Ovary (tissue), 9 donors: ENCODE results near the gene ACTL10. TPM values are rescaled to one million over a fixed set of nuclear protein-coding genes. Genes with fewer than 3 reads are reported as not detected.

ENCODE experiments used
- DNase-seq, 5 donors: peaks; one replicate each; pipeline ENCODE4 v3.0.0-alpha.2; 2019 to 2020
- H3K27ac ChIP-seq, 2 donors: fragments of 200-600 bp; one replicate each; pipeline versions ENCODE4 v1.5.1 to v1.8.0; 2019 to 2022
- H3K27me3 ChIP-seq: fragments of 200-600 bp; one replicate; pipeline ENCODE4 v1.8.0; 2022
- H3K36me3 ChIP-seq: fragments of 200-600 bp; sonication (generic); one replicate; pipeline ENCODE4 v1.5.1; 2019
- H3K4me1 ChIP-seq: one replicate; pipeline ENCODE4 v1.8.1; 2013; ENCODE audit warnings: mild to moderate bottlenecking, moderate library complexity; ENCODE audit not compliant: insufficient read depth
- H3K4me3 ChIP-seq: fragments of 200-600 bp; sonication (generic); one replicate; pipeline ENCODE4 v1.5.1; 2017
- H3K9me3 ChIP-seq, 2 donors: fragments of 200-600 bp in 1 of 2; sonication (generic) in 1 of 2; one replicate each; pipeline versions ENCODE4 v1.5.1 to v1.8.1; 2013 to 2019; ENCODE audit warnings: mild to moderate bottlenecking in 1 of 2, moderate library complexity in 1 of 2
- EP300 ChIP-seq: sonication (generic); formaldehyde crosslinking; IDR thresholded peaks from one replicate; pipeline ENCODE4 v1.6.1; 2017; ENCODE audit warnings: antibody characterized with exemption
- POLR2A ChIP-seq: fragments of 450-650 bp; IDR thresholded peaks from one replicate; pipeline ENCODE4 v1.6.1; 2017; ENCODE audit warnings: antibody characterized with exemption, mild to moderate bottlenecking, moderate library complexity
- WGBS, 3 donors: extraction: QIAGEN DNeasy Blood & Tissue Kit in 1 of 3; methylation state at CpG; one replicate each; pipeline versions ENCODE4 v1.1.5 to v1.1.7; 2013 to 2017; 5-methylcytosine and 5-hydroxymethylcytosine counted together
- intact Hi-C, 4 donors: fragments of 100-400 bp; cut with DNase I; formaldehyde crosslinking; loops; one replicate each; pipeline versions ENCODE4 v1.11.0 to v1.15.1; 2022 to 2023
- polyA plus RNA-seq, 2 donors: library from polyadenylated mRNA; stranded (reverse); fragments of 200-250 nt in 1 of 2; fragments of 350-450 nt in 1 of 2; fragmentation: Illumina TruSeq in 1 of 2; extraction: RNeasy Lipid Tissue Mini Kit (QIAGEN cat#74804) in 1 of 2; gene quantifications; one replicate each; pipeline ENCODE4 v1.2.3, GENCODE V29; 2013 to 2014
- total RNA-seq, 7 donors: library from RNA; depleted of rRNA in 2 of 7; stranded (reverse); fragments of >200 nt in 2 of 7; fragmentation: NEBNext Ultra II Directional in 3 of 7; extraction: Animal tissue kit (Norgen Biotek cat#: 25700) in 3 of 7; gene quantifications; one replicate each; pipeline versions ENCODE4 v1.1.0 to v1.2.4, GENCODE V29; 2016 to 2023
- TF ChIP-seq, protein P1 (sequence below), 3 donors: fragments of 450-650 bp in 2 of 3; fragments of 200-600 bp in 1 of 3; IDR thresholded peaks; one replicate each; pipeline versions ENCODE4 v1.5.1 to v1.8.0; 2016 to 2022; ENCODE audit warnings: antibody characterized with exemption in 3 of 3, mild to moderate bottlenecking in 1 of 3
- donor health status: DM: no; HTN: no; CAD: no; lungs with moderate emphysema.
- donor health status: DM: no; HTN: no; CAD: no.
- donor health status: Bipolar disorder and iron deficiency.
- donor health status: DM: yes; HTN: yes; CAD: no.
- donor health status: DM: no; HTN: no; CAD: no.
- donor health status: DM: yes; HTN: yes; CAD: no.

The ACTL10 gene
- total and polyA plus RNA-seq, 9 donors, result 0.59 to 2.4 (median 1.6) TPM; not detected in 1

DNA sequence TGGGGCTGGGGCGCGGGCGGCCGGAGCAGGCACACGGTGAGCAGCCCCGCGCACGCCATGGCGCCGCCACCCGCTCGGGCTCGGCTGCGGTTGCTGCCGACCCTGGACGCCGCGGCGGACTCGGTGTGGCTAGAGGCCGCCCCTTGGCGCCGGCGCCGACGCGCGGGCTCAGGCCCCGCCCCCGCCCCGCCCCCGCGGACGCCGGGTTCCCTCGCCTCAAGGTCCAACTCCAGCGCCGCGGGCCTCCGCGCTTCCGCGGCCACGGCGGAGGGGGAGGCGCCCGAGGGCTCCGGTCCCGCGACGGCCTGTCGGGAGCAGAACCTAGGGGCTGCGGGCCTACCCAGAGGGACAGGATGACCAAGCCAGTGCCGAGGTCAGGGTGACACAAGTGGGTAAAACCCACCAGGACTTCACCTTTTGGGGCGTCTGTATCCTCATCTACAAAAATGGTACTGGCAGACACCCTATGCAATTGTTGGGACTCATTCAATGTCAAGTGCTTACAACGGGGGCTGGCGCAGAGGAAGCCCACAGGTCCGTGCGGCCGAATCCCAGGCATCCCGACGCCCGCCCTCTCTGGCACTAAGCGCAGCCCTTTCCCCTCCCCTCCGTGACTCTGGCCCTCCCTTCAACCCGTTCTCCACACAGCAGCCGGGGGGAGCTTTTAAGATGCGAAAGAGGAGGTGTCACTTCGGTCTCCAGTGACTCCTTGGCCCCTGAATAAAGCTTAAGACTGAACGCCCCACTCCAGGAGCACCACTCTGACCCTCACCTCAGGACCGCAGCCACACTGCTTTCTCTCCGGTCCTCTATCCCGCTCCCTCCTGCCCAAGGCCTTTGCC lies 7.8 kb downstream of the ACTL10 start, which contains the start of gene NECAB3:
TSS of gene NECAB3 (minus strand) at position 135 of the 842 bp plus-strand sequence. CDS start at position 59, 76 bp downstream.
- no peaks in the 10 kb centered on the region for H3K9me3 ChIP-seq
- TF ChIP-seq EP300, result no peak
- peak; percentile 66 for TF ChIP-seq POLR2A
- TF ChIP-seq, protein P1, sequence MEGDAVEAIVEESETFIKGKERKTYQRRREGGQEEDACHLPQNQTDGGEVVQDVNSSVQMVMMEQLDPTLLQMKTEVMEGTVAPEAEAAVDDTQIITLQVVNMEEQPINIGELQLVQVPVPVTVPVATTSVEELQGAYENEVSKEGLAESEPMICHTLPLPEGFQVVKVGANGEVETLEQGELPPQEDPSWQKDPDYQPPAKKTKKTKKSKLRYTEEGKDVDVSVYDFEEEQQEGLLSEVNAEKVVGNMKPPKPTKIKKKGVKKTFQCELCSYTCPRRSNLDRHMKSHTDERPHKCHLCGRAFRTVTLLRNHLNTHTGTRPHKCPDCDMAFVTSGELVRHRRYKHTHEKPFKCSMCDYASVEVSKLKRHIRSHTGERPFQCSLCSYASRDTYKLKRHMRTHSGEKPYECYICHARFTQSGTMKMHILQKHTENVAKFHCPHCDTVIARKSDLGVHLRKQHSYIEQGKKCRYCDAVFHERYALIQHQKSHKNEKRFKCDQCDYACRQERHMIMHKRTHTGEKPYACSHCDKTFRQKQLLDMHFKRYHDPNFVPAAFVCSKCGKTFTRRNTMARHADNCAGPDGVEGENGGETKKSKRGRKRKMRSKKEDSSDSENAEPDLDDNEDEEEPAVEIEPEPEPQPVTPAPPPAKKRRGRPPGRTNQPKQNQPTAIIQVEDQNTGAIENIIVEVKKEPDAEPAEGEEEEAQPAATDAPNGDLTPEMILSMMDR (IDR thresholded peaks at IDR 0.05), result peak in 1 of 3 donors; percentile 10
- peak within 1 kb of the TSS; percentile 77 for H3K4me3 ChIP-seq
- peak within 1 kb of the TSS; percentile 93 to 97 for H3K27ac ChIP-seq
- no peaks in the 10 kb centered on the region for H3K36me3 ChIP-seq
- 1% methylated on average over 51 to 73 of the region's 73 CpGs for WGBS, 3 donors
- peak; percentile 87 to 95 (median 90) for DNase-seq
- H3K4me1 ChIP-seq, result peaks cover 37% of the 10 kb centered on the region
- H3K27me3 ChIP-seq, result no peaks in the 10 kb centered on the region
- intact Hi-C loops, result loop anchor here in 2 of 4 donors (5.0 to 10.0 kb wide), 2 partner anchors 58 to 140 kb away; partner anchors contain the start of genes CHMP4B (in 1 of the 2) and ZNF341 (in 1 of the 2)

DNA sequence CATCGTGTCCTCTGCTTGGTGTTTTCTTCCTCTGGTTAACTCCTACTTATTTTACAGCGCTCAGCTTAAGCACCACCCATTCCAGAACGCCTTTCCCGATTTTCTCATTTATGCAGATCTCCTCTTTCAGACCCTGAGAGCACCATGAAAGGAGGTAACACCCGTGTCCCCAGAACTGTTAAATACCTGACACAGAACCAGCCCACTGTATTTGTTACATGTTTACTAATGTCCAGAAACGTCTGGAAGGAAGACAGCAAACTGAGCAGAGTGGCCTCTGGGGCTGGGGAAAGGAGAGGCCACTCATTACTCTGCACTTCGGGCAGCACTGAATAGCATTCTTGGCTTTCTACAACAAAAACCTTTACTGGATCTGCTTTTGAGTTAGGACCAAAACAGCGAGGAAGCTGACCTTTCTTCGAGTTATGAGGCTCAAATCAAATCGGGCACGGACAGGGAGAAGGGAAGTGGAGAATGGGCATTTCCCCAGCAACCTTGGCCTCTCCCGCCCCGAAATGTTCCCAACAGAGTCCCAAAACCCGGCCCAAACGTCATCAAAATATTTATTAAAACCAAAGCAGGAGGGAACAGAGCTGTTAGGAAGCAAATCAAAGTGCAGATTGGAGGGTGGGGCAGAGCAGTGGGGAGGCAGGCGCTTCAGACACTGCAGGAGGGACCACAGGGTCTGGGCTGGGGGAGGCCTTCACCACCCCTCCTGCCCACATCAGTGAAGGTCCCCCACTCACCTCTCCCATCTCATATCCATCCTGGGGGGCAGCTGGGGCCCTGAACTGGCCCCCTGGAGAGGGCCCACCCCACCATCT lies 8.6 kb downstream of the ACTL10 start:
- Histone ChIP-seq H3K4me3 (peak overlapping the region; percentile 77), H3K27ac (peak overlapping the region; percentile 93 to 97), H3K4me1 (peaks cover 43% of the 10 kb centered on the region), H3K9me3 (no peaks in the 10 kb centered on the region), H3K36me3 (no peaks in the 10 kb centered on the region), H3K27me3 (no peaks in the 10 kb centered on the region)
- peak; percentile 84 to 93 (median 89) for DNase-seq
- intact Hi-C loops, result loop anchor here in 2 of 4 donors (5.0 to 10.0 kb wide), 2 partner anchors 57 to 139 kb away; partner anchors contain the start of genes CHMP4B (in 1 of the 2) and ZNF341 (in 1 of the 2)
- WGBS, 3 donors, result 2 to 6% (median 5%) methylated on average over 16 of the region's 16 CpGs
- TF ChIP-seq POLR2A, result peak; percentile 30
- TF ChIP-seq, protein P1 (IDR thresholded peaks at IDR 0.05), result no peak

DNA sequence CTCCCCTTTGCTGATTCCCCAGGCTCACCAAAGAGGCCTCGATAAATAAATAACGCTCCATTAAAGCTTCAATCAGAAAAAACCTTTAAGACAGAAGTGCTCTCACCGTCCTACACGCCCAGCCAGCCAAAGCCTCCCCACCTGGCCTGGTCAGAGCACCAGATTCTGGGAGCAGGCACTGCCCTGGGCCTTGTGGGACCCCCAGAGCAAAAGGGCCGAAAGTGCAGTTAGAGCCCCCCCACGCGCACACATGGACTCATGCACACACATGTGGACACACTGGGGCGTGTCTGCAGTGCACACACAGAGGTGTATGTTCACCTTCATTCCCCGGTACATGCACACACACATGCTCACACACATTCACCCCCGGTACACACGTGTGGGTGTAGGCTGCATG lies 9.4 kb downstream of the ACTL10 start:
- H3K4me1 ChIP-seq, result peaks cover 46% of the 10 kb centered on the region
- peak in 4 of 5 donors; percentile 29 to 64 (median 58) for DNase-seq
- H3K27ac ChIP-seq, result peak overlapping the region; percentile 93 to 97
- no peaks in the 10 kb centered on the region for H3K9me3 ChIP-seq
- H3K36me3 ChIP-seq, result no peaks in the 10 kb centered on the region
- intact Hi-C loops, result loop anchor here in 2 of 4 donors (5.0 to 10.0 kb wide), 2 partner anchors 56 to 139 kb away; partner anchors contain the start of genes CHMP4B (in 1 of the 2) and ZNF341 (in 1 of the 2)
- no peak for TF ChIP-seq EP300
- TF ChIP-seq, protein P1 (IDR thresholded peaks at IDR 0.05), result no peak
- TF ChIP-seq POLR2A, result no peak
- 50 to 66% (median 58%) methylated on average over 11 of the region's 11 CpGs for WGBS, 3 donors
- H3K4me3 ChIP-seq, result no peak overlapping the region
- H3K27me3 ChIP-seq, result no peaks in the 10 kb centered on the region
